GM19372 (cell line): ENCODE data around the gene BUD13.

Experiments used
- ATAC-seq: cut with Tn5 transposase; IDR thresholded peaks from one replicate; pipeline ENCODE4 v1.9.1; 2021; ENCODE audit warnings: mild to moderate bottlenecking, low read depth, moderate library complexity; ENCODE audit not compliant: unreplicated experiment

The BUD13 gene

DNA sequence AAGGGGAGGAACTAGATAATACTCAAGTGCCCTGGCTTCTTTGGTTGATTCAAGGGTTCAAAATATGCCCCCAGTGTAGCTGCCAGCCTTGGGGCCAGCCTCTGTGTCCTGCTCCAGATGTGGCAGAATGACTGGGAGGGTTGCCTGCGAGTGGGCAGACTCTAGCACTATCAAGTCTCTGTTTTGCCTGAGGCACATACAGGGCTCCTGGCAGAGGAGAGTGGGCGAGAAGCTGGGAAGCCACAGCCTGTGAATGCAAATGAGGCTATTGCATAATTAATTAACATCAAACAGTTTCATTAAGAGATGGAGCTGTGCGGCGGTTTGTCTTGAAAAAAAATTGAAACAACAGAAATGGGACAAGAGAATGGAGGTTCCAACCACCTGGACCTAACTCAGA lies 50.8 kb downstream of the BUD13 start:
- no peak for ATAC-seq

DNA sequence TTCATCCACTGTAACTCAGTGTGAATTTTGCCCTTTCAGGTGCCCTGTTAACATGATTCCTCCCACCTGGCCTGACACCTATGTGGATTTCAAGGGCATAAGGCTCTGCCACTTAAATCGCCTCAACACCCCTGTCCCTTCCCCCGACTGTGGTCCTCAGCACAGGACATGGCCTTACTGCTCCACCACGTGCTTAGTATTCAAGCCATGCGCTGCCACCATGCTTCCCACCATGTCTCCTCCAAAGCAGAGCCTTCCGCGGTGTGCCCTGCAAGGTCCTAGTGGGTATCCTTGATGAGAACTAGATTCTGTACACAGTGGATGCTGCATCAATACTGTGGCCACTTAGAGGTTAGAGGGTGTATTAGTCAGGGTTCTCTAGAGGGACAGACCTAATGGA lies 51.9 kb downstream of the BUD13 start:
- ATAC-seq = no peak

DNA sequence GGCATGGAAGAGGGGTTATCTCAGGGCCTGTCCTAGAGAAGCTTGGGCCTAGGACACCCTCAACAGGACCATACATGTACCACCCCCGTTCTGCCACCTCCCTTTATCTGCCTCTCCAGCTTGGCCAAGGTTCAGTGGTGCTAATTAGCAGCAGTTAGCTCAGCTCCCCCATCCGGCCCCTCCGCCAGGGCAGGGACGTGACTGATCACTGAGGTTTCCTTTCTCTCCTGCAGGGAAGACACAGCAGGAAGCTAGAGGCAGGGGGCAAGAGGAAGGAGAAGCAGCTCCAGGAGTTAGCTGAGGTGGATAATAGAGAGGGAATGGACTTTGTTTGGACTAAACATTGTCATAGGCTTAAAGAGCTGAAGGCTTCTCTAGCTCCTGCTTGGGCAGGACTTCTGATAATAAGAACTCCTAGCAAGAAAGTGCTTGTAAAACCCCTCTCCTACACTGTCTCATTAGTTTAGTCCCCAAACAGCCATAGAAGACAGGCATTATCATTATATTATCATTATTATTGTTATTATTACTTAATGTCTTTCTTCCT lies 53.8 kb downstream of the BUD13 start:
- no peak for ATAC-seq

DNA sequence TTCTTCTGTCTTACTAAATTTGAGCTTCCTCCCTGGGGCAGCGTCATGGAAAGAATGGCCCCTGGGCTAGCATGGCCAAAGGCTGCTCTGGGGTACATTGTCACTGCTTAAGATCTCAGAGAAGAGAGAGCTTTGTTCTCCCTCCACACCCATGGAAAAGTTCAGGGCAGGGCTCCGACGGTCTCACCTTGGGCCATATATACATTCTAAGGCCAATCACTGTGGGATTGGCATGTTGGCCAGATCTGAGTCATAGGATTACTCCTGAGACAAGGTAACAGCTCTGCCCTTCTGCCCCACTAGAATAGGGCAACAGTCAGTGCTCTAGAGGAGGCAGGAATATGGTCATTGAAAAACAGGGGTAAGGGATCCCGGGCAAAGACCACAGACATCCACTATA lies 56.2 kb downstream of the BUD13 start:
- no peak for ATAC-seq

DNA sequence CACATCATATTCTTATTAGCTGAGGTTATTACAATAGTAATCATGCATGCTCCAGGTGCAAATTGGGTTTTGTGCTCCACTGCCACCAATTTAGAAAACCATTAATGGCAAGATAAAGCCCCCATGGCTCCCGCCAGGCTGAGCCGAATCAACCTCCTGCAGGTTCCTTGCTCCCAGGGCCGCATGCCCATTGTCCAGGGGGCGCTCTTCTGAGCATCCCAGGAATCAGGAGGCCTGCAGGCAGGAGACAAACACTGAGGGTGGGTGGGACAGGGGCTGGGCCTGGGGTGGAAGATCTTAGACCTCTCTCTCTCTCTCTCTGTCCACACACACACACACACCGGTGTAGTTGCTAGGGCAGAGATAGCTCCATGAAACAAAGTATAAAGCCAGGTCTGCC lies 57.4 kb downstream of the BUD13 start:
- no peak for ATAC-seq

DNA sequence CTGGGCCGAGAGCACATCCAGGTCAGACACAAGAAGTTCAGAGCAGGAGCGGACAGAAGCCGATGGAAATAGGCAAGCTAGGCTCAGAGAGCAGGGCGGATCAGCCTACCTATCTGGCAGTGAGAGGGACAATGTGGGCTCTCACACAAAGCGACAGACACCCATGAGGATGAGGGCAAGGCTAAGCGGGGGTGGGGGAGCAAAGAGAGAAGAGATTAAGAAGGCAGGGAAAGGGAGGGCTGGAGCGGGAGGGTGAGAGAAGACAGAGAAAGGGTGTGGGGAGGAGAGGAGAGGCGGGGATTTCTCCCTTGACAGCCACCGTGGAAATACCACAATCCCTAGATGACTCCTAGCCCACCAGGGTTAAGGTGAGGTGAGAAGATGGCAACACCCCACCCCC lies 57.9 kb downstream of the BUD13 start:
- no peak for ATAC-seq

DNA sequence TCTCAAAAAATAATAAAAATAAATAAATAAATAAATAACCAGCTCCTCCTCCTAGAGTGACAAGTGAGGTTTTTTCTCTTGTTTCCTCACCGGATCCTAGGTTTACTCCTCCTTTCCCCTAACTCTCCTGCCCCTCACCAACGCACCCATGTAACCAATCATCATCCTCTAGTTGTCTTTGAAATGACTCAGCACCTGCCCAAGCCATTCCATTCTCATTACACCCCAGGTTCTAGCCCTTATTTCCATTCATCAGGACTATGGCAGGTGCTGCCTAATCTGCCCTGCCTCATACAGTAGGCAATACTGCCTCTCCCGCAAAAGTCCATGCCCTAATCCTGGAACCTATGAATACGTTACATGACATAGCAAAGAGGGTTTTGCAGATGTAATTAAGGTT lies 60.4 kb downstream of the BUD13 start:
- ATAC-seq = no peak

DNA sequence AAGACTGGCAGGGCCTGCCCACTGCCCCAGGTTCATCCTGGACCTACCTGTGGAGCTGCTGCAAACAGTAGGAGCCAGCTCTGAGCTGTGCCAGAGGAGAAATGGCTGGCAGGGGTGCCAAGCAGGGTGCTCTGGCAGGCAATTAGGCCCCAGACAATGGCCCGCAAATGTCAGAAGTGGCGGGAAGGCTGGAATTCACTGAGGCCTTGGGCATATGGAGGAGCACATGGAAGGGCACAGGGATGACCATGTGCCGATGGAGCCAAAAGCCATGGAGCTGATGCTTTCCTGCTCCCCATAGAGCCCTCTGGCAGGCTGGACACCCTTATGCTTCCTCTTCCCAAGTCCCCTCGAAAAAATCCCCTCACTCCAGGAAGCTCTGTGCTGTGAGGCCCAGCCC lies 62.0 kb downstream of the BUD13 start:
- ATAC-seq = no peak

DNA sequence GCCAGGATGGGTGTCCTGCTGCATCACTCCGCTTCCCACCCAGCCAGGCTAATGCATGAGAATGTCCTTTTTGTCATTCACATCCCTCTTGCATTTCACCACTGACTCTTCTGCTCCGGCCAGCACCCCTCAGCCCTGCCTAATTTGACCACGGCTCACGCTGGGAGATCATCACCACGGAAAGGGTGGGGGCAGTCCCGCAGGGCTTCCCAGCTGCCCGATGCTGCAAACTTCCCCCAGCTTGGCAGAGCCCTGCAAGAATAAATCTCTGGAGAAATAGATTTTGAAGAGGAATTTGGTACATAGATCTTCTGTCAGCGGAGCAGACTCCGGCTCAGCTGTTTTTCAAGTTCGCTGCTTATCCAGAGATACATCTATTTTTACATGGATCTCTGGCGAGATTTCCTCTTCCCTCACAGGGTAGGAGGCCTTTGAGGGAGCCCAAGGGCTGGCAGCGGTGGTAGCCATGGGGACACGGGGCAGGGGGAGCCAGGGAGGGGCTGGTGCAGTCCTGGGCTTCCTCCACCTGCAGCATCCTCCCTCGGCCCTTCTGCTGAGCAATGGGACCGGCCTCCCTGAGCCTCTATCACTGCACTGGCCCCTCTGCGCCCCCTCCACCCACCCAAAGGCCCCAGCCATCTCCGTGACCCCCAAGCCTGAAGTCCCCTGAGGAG lies 62.6 kb downstream of the BUD13 start:
- no peak for ATAC-seq

DNA sequence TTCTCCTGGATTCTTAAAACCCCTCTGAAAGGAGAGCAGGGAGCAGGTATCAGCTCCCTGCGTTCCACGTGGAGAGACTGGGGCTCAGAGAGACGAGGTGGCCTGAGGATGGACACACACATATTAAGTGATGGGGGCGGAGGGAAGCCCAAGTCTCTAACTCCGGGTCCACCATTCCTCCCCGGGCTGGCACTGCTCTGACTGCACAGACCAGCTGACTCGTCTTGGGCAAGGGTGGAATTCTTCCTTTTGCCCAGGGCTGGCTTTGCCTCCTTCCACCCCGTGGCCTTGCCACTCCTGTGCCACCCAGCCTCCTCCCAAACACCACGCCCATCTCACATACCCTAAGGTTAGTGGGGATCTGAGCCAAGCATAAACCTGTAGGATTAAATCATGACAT lies 65.0 kb downstream of the BUD13 start:
- ATAC-seq = no peak

DNA sequence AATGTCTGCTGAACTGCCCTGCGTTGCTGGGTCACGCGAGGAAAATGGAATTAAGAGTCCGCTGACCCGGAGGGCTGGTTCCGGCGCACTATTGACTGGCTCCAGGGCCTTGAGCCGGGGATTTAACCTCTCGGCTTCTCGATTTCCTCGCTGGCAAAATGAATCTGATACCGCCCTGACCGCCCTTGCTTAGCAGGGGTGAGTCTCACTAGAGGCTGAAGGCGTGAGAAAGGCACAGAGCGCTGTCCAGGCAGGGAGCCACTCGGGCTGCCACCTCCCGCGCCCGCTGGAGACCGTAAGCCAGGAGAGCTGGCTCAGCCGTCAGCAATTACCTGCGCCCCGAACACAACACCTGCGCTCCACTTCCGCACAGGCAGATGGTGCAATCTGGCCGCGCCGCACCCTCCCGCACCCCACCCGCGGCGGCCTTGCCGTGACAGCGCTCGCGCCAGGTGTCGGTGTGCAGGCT lies 65.6 kb downstream of the BUD13 start:
- ATAC-seq = no peak

DNA sequence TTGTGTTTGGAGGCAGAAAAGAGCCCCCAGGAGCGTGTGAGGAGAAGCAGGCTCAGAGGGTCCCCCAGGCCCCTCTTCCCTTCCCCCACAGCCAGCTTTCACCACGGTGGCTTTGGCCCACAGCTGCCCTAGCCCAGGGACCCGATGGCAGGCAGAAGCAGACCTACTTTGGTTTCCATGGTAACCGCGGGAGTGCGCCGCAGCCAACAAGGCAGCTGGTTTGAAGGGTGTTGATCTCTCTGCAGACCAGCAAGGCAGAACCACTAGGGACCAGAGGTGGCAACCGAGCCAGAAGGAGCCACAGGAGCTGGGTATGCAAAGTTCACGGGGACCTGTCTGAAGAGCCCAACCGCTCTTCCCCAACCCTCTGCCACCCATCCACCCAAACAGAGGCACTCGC lies 69.4 kb downstream of the BUD13 start:
- ATAC-seq = no peak

DNA sequence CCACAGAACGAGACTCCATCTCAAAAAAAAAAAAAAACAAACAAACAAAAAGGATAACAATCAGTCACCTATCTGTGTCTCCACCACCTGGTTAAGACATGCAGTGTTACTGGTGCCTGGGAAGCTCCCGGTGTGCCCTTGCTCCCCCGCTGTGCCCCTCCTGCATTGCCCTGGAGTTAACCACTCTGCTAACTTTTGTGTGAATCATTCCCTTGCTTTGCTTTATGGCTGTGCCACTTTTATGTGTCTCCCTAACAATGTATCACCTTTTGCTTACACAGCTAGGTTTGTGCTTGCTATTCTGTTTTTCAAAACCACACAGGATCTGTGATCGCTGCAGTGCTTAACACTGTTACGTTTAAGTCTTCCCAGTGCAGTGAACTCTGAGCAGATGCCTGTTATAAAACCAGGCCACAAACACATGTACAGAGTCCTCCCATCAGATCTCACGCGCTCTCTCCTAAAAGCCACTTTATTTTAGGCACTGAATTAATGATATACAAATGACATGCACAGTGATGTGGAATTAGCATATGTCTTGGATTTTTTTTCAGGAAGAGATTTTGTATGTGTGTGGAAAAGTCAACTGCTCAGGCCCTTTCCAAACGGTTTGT lies 69.9 kb downstream of the BUD13 start:
- no peak for ATAC-seq

DNA sequence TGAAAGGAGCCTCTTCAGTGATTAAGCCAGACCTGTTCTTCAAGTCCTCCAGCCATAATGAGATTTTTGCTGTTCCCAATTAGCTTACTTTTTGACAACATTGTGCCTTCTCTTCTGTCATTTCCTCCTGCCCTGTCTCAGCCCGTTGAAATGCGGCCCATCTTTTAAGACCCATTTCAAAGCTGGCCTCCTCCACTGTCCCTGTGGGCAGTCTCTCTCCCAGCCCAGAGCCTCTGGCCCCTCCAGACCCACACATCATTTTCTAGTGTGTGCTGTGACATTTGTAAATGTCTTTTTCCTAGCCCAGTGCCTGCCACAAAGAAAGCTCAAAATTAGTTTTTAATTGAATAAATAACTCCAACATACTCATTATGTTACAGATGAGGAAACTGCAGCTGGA lies 70.9 kb downstream of the BUD13 start:
- ATAC-seq = no peak

DNA sequence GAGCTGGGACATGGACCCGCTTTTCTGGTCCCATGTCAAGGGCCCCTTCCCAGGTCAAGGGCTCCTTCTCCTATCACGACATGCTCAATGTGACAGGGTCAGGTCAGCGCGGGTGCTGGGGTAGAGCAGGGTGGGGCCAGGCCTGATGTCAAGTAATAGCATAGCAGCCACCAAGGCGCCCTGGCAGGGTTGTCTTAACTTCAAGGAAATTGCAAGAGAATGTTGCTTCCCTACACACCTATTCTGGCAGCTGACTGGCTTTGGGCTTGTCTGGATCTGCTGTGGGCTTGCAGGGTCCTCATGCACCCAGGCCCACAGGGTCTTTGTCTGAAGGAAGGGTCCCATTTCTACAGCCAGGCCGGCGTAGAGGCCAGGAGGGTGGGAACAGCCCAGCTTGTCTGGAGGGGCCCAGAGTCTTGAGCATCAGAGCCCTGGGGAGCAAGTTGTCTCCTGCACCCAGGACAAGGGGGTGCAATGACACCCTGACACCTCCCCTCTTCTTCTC lies 71.4 kb downstream of the BUD13 start:
- no peak for ATAC-seq

DNA sequence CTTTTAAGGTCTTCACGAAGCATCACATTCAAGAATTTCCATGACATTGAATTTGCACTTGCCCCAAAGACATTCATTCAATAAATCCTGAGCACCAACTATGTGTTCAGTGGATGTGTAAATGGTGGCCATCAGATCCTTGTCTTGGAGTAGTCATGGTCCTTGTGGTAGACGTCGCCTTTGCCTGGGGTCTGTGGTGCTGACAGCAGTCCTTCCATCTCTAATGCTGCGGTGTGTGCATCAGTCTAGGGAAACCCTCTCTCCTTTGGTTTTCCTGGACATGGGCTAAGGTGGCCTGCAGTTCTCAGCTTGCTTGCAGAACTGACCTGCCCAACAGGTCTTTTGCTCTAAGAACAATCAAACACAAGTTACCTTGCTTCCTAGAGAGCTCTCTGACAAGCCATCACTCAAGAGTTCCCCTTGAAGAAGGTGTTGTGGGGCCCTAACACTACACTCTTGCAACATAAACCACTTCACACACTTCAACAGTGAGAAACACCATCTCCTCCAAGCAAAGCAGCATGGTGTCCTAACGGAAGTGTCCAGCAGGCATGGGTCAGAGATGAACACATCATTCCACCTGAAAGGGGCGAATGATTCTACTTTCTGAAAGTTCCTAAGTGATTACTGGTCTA lies 72.1 kb downstream of the BUD13 start:
- ATAC-seq = no peak
